Esophagus muscularis mucosa (tissue), 3 donors: ENCODE measurements around the gene RACGAP1.

ENCODE experiments used
- CTCF ChIP-seq, 3 experiments: fragments of 200-600 bp in 2 of 3; fragments of 450-650 bp in 1 of 3; sonication (generic) in 2 of 3; IDR thresholded peaks; one replicate each; pipeline ENCODE4 v1.5.1; 2017 to 2019; ENCODE audit warnings: antibody characterized with exemption in 3 of 3, mild to moderate bottlenecking in 2 of 3, moderate library complexity in 1 of 3
- POLR2A ChIP-seq: fragments of 450-650 bp; IDR thresholded peaks from one replicate; pipeline ENCODE4 v1.6.1; 2017; ENCODE audit warnings: antibody characterized with exemption, moderate library complexity, mild to moderate bottlenecking, low read depth
- POLR2AphosphoS5 ChIP-seq, 2 donors: sonication (generic); formaldehyde crosslinking; IDR thresholded peaks; one replicate each; pipeline ENCODE4 v1.6.1; 2017; ENCODE audit warnings: antibody characterized with exemption in 2 of 2

- TF ChIP-seq CTCF (IDR thresholded peaks at IDR 0.05) (peak; percentile 67 to 89 (median 72)), POLR2A (no peak), POLR2AphosphoS5 (IDR thresholded peaks at IDR 0.05) (peak; percentile 17 to 49)
These were observed 79.8 kb downstream of the RACGAP1 start for GRCh38 chr12:49945394-49946080.
